IgD-negative memory B cell (primary cell): ENCODE measurements around the gene PCGF6. TPM values are rescaled to one million over a fixed set of nuclear protein-coding genes. Genes with fewer than 3 reads are reported as not detected.
"Not testable (repeated sequence)": the region's sequence is repeated elsewhere in the genome, so short reads cannot be mapped to it uniquely, and the experiment has no call there.

ENCODE experiments used
- H3K27ac Mint-ChIP-seq, 3 donors: one replicate each; pipeline ENCODE4 v1.8.0; 2020 to 2022; ENCODE audit warnings: mild to moderate bottlenecking in 3 of 3, mixed read lengths in 3 of 3, moderate library complexity in 1 of 3
- H3K27me3 Mint-ChIP-seq: one replicate; pipeline ENCODE4 v1.8.0; 2021; ENCODE audit warnings: mixed read lengths
- H3K36me3 Mint-ChIP-seq: one replicate; pipeline ENCODE4 v1.8.0; 2020; ENCODE audit warnings: mild to moderate bottlenecking, mixed read lengths
- H3K4me1 Mint-ChIP-seq, 3 donors: one replicate each; pipeline ENCODE4 v1.8.0; 2020 to 2022; ENCODE audit warnings: mixed read lengths in 3 of 3, mild to moderate bottlenecking in 1 of 3
- H3K4me3 Mint-ChIP-seq, 4 donors: one replicate each; pipeline ENCODE4 v1.8.0; 2020 to 2022; ENCODE audit warnings: mild to moderate bottlenecking in 4 of 4, mixed read lengths in 4 of 4, moderate library complexity in 3 of 4
- H3K9me3 Mint-ChIP-seq, 3 donors: one replicate each; pipeline ENCODE4 v1.8.0; 2020 to 2021; ENCODE audit warnings: mixed read lengths in 3 of 3, mild to moderate bottlenecking in 1 of 3
- polyA plus RNA-seq: library from polyadenylated mRNA; unstranded; fragments of 300-500 nt; fragmentation: Illumina TruSeq; gene quantifications from one replicate; pipeline ENCODE4 v1.2.3, GENCODE V29; 2021

PCGF6 gene
- polyA plus RNA-seq, 1 donor from 2014 or later: 9.1 TPM

- Mint-ChIP-seq H3K36me3 (peaks cover 2% of the 10 kb centered on the region), H3K27me3 (no peaks in the 10 kb centered on the region), H3K9me3 (no peaks in the 10 kb centered on the region), H3K4me1 (peaks cover 0 to 3% (median 0%) of the 10 kb centered on the region in 3 donors), H3K27ac (no peak overlapping the region), H3K4me3 (no peak overlapping the region)
These were observed 5.1 kb upstream of the PCGF6 start for GRCh38 chr10:103355906-103356599.

GRCh38 chr10:103354567-103354966, 3.6 kb upstream of the PCGF6 start:
- not testable (repeated sequence) for H3K4me3 Mint-ChIP-seq, H3K27ac Mint-ChIP-seq, H3K27me3 Mint-ChIP-seq, H3K9me3 Mint-ChIP-seq, H3K36me3 Mint-ChIP-seq, H3K4me1 Mint-ChIP-seq

GRCh38 chr10:103353281-103353680, 2.3 kb upstream of the PCGF6 start:
- Mint-ChIP-seq H3K4me3 (peak overlapping the region in 1 of 4 donors; percentile 55), H3K27me3 (no peaks in the 10 kb centered on the region), H3K9me3 (no peaks in the 10 kb centered on the region), H3K36me3 (peaks cover 2% of the 10 kb centered on the region), H3K27ac (no peak overlapping the region), H3K4me1 (peaks cover 2 to 9% (median 5%) of the 10 kb centered on the region in 3 donors)

GRCh38 chr10:103350175-103350516, 794 bp downstream of the PCGF6 start:
- H3K27me3 Mint-ChIP-seq: no peaks in the 10 kb centered on the region
- no peaks in the 10 kb centered on the region for H3K36me3 Mint-ChIP-seq
- peak overlapping the region; percentile 77 to 95 (median 92) for H3K4me3 Mint-ChIP-seq
- peak overlapping the region in 1 of 3 donors; percentile 56 for H3K27ac Mint-ChIP-seq
- no peaks in the 10 kb centered on the region for H3K9me3 Mint-ChIP-seq
- H3K4me1 Mint-ChIP-seq: peaks cover 2 to 9% (median 5%) of the 10 kb centered on the region in 3 donors

- H3K36me3 Mint-ChIP-seq: peaks cover 2% of the 10 kb centered on the region
These were observed 14.6 kb downstream of the PCGF6 start for GRCh38 chr10:103336370-103336769.

GRCh38 chr10:103334567-103334966, 16.4 kb downstream of the PCGF6 start:
- H3K4me3 Mint-ChIP-seq: no peak overlapping the region
- peaks cover 2% of the 10 kb centered on the region for H3K36me3 Mint-ChIP-seq

More at GRCh38 chr10:103336370-103336769, 14.6 kb downstream of the PCGF6 start:
- no peak overlapping the region for H3K27ac Mint-ChIP-seq
- no peaks in the 10 kb centered on the region for H3K9me3 Mint-ChIP-seq
- H3K27me3 Mint-ChIP-seq: no peaks in the 10 kb centered on the region
- H3K4me3 Mint-ChIP-seq: no peak overlapping the region
- peaks cover 0 to 2% (median 0%) of the 10 kb centered on the region in 3 donors for H3K4me1 Mint-ChIP-seq

GRCh38 chr10:103333934-103334520, 16.9 kb downstream of the PCGF6 start:
- peaks cover 0 to 2% (median 0%) of the 10 kb centered on the region in 3 donors for H3K4me1 Mint-ChIP-seq
- peaks cover 2% of the 10 kb centered on the region for H3K36me3 Mint-ChIP-seq
- H3K9me3 Mint-ChIP-seq: no peaks in the 10 kb centered on the region
- H3K4me3 Mint-ChIP-seq: no peak overlapping the region
- H3K27me3 Mint-ChIP-seq: no peaks in the 10 kb centered on the region
- no peak overlapping the region for H3K27ac Mint-ChIP-seq

More at GRCh38 chr10:103334567-103334966, 16.4 kb downstream of the PCGF6 start:
- no peak overlapping the region for H3K27ac Mint-ChIP-seq
- H3K9me3 Mint-ChIP-seq: no peaks in the 10 kb centered on the region
- peaks cover 0 to 2% (median 0%) of the 10 kb centered on the region in 3 donors for H3K4me1 Mint-ChIP-seq
- H3K27me3 Mint-ChIP-seq: no peaks in the 10 kb centered on the region

GRCh38 chr10:103327906-103328305, 23.0 kb downstream of the PCGF6 start:
- Mint-ChIP-seq H3K36me3 (peaks cover 2% of the 10 kb centered on the region), H3K27me3 (no peaks in the 10 kb centered on the region), H3K9me3 (no peaks in the 10 kb centered on the region), H3K4me3 (no peak overlapping the region), H3K4me1 (peaks cover 0 to 2% (median 0%) of the 10 kb centered on the region in 3 donors), H3K27ac (no peak overlapping the region)

- H3K9me3 Mint-ChIP-seq: no peaks in the 10 kb centered on the region
- peaks cover 0 to 2% (median 0%) of the 10 kb centered on the region in 3 donors for H3K4me1 Mint-ChIP-seq
- peak overlapping the region in 1 of 3 donors; percentile 1 for H3K27ac Mint-ChIP-seq
- H3K27me3 Mint-ChIP-seq: no peaks in the 10 kb centered on the region
- no peak overlapping the region for H3K4me3 Mint-ChIP-seq
- H3K36me3 Mint-ChIP-seq: peaks cover 12% of the 10 kb centered on the region
These were observed 34.9 kb downstream of the PCGF6 start for GRCh38 chr10:103316087-103316486.

- Mint-ChIP-seq H3K4me1 (no peaks in the 10 kb centered on the region), H3K27me3 (no peaks in the 10 kb centered on the region), H3K9me3 (no peaks in the 10 kb centered on the region), H3K36me3 (peaks cover 13% of the 10 kb centered on the region), H3K27ac (no peak overlapping the region), H3K4me3 (no peak overlapping the region)
These were observed 40.7 kb downstream of the PCGF6 start for GRCh38 chr10:103310197-103310596.

GRCh38 chr10:103307594-103307993, 43.3 kb downstream of the PCGF6 start:
- Mint-ChIP-seq H3K4me3 (no peak overlapping the region), H3K27me3 (no peaks in the 10 kb centered on the region), H3K4me1 (no peaks in the 10 kb centered on the region), H3K36me3 (peaks cover 14% of the 10 kb centered on the region), H3K9me3 (no peaks in the 10 kb centered on the region), H3K27ac (no peak overlapping the region)

GRCh38 chr10:103295374-103296015, 55.4 kb downstream of the PCGF6 start:
- Mint-ChIP-seq H3K27me3 (peaks cover 2% of the 10 kb centered on the region), H3K36me3 (no peaks in the 10 kb centered on the region), H3K4me1 (no peaks in the 10 kb centered on the region), H3K9me3 (no peaks in the 10 kb centered on the region), H3K27ac (no peak overlapping the region), H3K4me3 (no peak overlapping the region)

GRCh38 chr10:103291588-103291987, 59.4 kb downstream of the PCGF6 start:
- Mint-ChIP-seq H3K4me3 (no peak overlapping the region), H3K4me1 (no peaks in the 10 kb centered on the region), H3K27me3 (peaks cover 7% of the 10 kb centered on the region), H3K9me3 (peaks cover 0 to 1% (median 0%) of the 10 kb centered on the region in 3 donors), H3K27ac (no peak overlapping the region), H3K36me3 (no peaks in the 10 kb centered on the region)

GRCh38 chr10:103287992-103288391, 62.9 kb downstream of the PCGF6 start:
- no peak overlapping the region for H3K4me3 Mint-ChIP-seq
- H3K9me3 Mint-ChIP-seq: peaks cover 0 to 3% (median 0%) of the 10 kb centered on the region in 3 donors
- peaks cover 18% of the 10 kb centered on the region for H3K27me3 Mint-ChIP-seq
- no peak overlapping the region for H3K27ac Mint-ChIP-seq
- H3K36me3 Mint-ChIP-seq: no peaks in the 10 kb centered on the region
- no peaks in the 10 kb centered on the region for H3K4me1 Mint-ChIP-seq

- H3K36me3 Mint-ChIP-seq: peaks cover 2% of the 10 kb centered on the region
- no peak overlapping the region for H3K27ac Mint-ChIP-seq
- peaks cover 40% of the 10 kb centered on the region for H3K27me3 Mint-ChIP-seq
- H3K9me3 Mint-ChIP-seq: peaks cover 0 to 6% (median 0%) of the 10 kb centered on the region in 3 donors
- no peak overlapping the region for H3K4me3 Mint-ChIP-seq
- no peaks in the 10 kb centered on the region for H3K4me1 Mint-ChIP-seq
These were observed 66.8 kb downstream of the PCGF6 start for GRCh38 chr10:103284170-103284569.
